GM18873 (cell line): ENCODE measurements around the gene KCNA5.

ENCODE experiments used
- ATAC-seq: cut with Tn5 transposase; IDR thresholded peaks from one replicate; pipeline ENCODE4 v1.9.1; 2021; ENCODE audit warnings: mild to moderate bottlenecking, moderate library complexity, moderate number of reproducible peaks; ENCODE audit not compliant: unreplicated experiment, low FRiP score

Gene KCNA5

DNA sequence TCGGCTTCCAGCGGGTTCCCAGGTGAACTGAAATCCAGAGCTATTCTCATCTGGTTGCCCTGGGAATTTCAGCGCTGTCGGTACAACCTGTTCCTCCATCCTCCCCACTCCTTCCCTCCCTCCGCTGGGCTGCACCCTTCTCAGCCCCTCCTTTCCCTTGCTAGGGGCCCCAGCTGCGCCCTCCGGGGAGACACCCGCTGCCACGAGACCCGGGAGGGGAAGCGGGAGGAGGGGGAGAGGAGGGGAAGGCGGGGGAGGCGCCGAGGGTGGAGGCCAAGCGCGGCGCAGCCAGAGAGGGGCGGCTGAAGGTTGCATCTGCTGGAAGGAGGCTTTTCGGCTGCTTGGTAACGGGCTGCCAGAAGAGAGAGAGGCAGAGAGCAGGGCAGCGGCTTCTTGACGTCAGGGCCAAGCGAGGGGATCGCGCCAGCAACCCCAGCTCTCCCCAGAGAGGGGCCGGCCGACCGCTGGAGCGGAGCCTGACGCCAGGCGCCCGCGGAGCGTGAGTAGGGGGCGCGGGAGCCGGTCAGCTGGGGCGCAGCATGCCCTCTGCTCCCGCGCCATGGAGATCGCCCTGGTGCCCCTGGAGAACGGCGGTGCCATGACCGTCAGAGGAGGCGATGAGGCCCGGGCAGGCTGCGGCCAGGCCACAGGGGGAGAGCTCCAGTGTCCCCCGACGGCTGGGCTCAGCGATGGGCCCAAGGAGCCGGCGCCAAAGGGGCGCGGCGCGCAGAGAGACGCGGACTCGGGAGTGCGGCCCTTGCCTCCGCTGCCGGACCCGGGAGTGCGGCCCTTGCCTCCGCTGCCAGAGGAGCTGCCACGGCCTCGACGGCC is at the start of gene KCNA5:
KCNA5 (plus strand) TSS at position 291 of the 831 bp plus-strand sequence; CDS start at position 560, 269 bp downstream.
- ATAC-seq = no peak

DNA sequence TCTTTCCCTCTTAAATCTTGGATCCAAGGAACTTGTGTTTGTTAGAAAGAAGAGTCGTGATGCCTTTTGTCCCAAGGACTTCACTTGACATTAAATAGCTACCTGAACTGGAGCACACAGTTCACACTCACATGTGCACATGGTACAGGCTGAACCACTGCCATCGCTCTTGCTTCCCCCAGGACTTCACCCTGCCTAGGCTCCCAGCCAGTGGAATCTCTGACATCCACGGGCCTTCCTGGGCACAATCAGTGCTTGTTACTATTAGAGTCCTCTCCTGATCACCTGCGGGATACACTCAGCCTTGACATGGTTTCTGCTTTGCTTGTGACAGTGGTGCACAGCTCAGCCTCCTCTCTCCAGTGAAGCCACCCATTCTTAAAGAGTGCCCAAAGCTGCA is 49.1 kb upstream of the KCNA5 start:
- no peak for ATAC-seq

DNA sequence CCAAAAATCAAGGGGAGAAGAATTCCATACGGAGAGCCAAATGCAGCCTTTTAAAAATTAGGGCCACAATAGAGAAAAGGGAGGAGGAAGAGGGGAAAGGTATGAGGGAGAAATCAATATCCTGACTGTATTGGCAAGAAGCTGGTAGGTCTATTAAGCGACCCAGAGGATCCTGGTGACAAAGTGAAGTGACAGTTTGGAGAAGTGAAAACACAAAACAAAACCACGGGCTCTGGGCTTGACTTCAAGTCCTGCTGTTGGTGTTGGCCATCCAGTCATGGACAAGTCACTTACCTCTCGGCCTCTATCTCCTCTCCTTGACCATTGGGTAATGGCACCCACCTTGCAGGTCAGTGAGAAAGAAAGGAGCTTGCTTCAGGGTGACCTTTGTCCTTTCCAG is 47.0 kb upstream of the KCNA5 start:
- no peak for ATAC-seq

DNA sequence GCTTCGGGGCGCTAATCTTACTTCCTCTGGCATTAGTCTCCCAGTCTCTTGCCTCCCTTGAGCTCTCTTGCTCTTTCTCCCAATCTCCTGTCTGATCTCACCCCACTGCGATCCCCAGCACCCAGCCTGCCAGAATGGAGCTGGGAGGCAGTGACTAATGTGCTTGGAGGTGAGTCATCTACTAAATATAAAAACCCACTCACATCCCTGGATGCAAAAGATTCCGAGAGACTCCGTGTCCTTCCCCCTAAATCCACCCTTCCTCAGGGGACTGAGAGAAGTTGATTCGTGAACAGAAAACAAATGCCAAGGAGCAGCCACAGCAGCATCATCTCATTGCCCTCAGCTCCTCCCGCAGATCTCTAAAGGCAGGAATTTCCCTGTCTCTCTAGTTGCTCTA is 45.7 kb upstream of the KCNA5 start:
- no peak for ATAC-seq

DNA sequence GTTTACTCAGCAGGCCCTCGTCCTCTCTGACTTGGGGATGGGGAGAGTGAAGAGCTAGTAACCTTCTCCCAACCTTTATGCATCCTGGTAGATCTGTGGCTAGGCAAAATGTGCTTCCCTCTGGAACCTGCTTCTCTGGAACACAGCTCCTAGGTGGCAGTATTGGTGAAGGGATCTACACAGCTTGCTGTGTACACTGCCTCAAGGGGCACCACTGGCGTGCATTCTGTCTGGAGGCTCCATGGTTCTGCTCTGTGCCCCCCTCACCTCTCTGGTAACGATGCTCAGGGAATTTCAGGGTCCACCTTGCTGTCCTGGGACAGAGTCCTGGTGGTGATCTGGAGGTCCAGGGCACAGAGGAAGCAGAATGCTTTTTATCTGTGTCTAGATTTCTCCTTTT is 43.5 kb upstream of the KCNA5 start:
- no peak for ATAC-seq

DNA sequence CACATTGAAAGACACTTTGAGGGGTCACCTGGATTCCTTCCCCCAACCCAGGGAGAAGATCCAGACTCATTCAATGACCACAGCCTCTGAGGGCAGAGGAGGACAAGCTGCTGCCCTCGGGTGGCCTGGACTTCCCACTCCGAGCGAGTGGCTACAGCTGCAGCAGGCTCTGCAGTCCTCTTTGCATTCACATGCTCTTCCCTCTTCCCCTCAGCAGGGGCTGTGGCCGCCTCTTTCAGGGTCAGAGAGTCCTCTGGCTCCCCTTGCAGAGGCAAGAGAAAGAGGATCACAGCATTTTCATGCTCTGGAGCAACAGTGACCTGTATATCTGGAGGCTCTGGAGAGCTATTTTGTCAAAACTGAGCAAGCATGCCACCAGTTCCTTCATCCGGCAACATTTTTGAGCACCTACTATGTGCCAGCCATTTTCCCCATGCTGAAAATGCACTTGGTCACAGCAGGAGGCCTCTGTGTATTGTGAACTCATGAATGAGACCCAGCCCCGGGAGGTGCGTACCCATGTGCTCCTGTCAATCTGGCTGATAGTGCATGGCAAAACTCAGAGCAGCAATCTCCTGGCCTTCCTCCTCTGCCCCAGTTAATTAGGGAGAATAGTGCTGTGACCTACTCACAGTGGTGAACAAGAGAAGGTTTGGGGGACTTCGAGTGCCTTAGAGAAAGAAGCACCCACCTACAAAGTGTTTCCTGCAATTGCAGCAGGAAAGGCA is 42.9 kb upstream of the KCNA5 start:
- no peak for ATAC-seq

DNA sequence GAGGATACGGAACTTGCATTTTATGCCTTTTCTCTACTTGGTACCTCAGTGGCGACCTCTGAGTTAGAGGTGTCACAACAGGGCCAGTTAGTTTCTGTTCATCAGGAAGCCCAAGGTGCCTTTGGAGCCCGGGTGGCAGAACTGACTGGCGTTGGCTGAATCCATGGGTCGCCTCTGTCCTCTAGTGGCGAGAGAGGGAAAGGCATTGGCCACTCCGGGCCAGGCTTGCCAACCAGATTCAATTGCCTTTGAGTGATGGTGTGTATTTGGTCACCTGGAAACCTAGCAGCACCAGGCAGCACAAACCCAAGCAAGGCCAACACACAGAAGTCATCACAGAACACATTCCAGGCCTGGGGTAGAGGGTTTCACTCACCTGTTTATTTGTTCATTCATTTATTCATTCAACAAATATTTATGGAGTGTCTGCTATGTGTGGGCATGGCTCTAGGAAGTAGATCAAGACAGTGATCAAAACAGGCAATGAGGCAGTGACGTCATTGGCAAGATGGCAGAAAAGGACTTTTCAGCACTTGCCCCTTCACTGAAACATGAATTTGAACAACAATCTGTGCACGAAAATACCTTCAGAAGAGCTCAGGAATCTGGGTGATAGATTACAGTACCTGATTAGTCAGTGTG is 40.5 kb upstream of the KCNA5 start:
- ATAC-seq = no peak

DNA sequence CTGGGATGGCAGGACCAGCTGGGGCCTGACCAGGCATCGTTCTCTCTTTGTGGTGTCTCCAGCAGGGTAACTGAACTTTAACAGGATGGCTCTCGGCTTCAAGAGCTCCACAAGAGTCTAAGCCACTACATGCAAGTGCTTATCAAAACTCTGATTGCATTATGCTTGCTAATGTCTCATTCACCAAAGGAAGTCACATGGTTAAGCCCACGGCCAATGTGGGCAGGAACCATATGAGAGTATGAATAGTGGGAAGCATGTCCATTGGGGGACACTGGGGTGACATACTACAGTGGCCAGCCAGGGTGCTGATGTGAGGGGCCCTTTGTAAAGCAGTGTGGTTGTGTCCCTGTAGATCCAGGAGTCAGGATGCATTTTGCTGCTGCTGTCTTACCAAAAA is 35.0 kb upstream of the KCNA5 start:
- ATAC-seq = no peak

DNA sequence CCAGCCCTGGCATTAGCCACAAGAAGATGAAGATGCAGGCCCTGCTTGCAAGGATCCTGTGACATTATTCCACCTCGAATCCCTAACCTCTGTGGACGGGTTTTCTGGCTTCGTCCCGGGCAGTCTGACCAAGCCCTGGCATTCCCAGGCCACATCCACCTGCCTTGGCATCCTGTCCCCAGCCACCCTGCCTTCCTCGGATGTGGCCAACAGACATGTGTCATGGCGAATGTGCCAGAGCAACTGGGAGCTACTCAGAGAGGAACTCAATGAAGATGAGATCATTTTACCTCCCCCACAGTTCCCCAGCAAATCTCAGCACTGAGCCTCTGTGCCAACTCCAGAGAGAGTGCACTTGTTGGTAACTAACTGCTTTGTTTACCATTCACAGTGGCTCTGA is 33.5 kb upstream of the KCNA5 start:
- no peak for ATAC-seq

DNA sequence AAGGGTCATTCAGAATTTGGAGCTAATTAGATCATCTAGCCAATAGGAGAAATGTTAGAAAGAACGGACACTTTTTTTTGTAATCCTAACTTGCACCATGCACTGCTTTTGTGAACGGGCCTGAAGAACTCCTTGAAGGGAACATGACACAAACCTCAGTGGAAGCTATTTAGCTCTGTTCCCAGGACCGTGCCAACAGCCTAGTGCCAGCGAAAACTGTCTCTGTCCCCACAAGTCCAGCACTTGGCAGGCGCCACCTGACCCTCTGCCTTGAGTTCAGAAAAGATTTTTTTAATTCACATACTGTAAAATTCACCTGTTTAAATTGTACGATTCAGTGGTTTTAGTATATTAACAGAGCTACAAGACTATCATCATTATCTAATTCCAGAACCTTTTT is 31.3 kb upstream of the KCNA5 start:
- ATAC-seq = no peak

DNA sequence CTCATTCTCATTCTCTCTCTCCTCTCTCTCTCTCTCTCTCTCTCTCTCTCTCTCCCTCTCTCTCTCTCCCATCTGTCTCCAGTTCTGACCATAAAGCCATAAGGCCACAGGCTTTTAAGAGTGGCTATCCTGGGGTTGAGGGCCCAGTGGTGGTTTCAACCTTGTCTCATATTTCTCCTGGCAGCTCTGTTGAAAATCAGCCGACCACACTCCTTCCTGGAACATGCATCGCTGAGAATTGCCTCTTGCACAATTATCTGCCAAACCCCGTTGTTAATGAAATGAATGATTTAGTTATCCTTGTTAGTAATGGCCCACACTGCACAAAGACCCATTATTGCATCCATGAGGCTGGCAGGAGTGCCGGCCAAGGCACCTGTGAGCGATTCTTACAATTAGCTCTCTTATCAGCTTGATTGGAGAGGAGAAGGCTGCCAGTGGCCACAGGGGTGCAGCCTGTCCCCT is 30.4 kb upstream of the KCNA5 start:
- ATAC-seq = no peak

DNA sequence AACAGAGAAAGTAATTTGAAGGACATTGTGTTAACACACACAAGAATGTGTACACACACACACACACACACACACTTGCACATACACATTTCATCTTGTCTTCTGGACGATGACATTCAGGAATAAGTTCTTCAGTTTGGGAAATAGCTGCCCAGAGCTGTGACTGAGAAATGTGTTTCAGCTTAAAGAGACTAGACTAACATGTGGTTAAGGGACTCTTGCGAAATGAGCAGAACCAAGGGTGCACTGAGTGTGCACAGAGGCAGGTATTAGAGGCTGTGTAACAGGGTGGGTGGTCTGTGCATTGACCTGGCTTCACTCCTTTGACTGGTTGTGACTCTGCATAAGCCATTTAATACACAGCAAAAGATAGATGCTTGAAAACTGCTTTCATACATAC is 29.4 kb upstream of the KCNA5 start:
- no peak for ATAC-seq

DNA sequence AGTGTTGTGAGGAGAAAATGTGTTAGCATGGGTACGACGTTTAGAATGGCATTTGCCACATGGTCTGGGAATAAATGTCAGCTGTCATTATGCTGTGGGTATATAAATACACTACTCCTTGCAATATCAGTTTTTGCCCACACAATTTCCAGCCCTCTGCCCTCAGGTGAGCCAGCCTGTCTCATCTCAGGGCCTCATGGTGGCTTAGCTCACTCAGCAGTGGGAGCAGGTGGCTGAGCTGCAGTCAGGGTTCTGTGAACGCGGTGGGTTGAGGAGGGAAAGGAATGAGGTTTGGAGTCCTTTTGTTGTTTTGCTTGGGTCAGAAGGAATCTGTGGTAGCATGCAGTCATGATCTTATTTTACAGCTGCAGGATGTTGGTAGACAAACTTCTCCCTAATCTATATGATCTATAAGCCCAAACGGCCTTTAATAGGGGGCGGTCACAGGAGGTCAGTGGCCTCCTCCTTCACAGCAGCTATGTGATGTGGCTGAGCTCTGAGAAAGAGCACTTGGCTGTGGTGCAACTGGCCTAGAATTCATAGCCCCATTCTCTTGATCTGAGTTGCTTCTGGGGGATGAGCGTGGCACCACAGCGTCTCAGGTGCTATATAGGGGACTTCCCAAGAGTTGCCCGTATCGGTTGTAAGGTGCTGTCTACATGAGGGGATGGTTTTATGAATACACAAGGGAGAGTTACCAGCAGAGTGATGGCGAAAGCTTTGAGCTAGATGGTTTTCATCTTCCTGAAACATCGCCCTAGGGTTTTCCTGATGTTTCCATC is 27.8 kb upstream of the KCNA5 start:
- ATAC-seq = no peak

DNA sequence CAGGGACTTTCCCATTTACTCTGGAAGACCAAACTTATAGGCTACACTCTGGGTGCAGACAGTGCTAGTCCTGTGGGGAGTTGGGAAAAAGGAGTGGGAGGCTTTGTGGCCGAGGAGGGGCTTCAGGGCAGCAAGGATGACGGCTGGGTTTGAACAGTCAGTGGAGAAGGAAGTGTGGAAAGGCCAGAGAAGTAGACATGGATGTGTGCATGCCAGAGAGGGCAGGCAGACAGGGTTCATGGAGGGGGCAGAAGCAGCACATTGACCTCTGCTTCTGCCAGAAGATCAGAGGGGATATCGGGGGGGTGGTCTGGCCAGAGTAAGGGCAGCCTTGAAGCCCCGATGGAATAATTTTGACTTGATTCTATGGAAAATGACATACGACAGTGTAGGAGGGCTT is 27.2 kb upstream of the KCNA5 start:
- no peak for ATAC-seq

DNA sequence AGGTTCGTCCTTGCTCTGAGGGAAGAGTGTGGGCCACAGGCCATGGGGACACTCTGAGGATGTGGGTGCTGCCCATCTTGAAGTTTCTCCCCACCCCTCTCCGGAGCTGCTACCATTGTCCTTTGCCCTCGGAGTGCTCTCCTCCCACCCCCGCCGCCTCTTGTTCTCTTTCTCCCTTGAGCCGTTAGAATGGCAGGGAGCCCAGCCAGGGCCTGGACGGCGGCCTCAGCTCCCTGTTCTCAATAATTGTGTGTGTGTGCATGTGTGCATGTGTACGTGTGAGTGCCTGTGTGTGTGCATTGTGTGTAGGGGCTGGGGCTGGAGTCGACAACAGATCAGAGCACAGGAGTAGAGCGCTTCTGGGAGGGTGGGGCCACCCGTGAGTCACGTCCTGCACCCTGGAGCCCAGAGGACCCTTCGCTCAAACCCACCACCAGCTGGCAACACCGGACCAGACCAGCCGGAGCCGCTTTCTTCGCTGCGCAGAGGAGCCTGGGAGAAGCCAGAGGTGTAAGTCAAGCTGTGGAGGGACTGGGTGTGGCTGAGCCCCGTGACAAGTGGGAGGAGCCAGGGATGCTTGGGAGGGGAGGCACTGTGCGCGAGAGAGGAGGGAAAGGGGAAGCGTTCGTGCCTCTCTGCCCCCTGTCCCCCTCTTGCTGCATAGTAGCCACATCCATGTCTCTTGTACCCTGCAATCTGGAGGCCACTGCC is 25.9 kb upstream of the KCNA5 start:
- no peak for ATAC-seq

DNA sequence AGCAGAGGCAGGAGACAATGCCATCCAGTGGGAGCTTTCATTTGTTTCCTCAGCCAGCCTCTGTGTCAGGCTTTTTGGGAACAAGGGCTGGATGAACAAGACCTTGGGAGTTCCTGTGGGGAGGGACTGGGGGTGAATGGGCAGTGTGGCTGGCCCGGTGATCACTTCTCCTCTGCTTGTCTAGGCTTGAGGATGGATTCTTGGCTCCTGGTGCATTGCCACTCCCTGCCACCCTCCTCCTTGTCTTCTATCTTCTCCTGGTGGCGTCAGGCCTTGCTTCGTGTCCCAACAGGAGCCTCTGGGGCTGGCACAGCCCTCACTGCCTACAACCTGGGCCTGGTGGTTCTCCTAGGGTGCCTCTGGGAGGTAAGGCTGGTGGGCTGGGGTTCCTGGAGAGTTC is 25.0 kb upstream of the KCNA5 start:
- no peak for ATAC-seq

DNA sequence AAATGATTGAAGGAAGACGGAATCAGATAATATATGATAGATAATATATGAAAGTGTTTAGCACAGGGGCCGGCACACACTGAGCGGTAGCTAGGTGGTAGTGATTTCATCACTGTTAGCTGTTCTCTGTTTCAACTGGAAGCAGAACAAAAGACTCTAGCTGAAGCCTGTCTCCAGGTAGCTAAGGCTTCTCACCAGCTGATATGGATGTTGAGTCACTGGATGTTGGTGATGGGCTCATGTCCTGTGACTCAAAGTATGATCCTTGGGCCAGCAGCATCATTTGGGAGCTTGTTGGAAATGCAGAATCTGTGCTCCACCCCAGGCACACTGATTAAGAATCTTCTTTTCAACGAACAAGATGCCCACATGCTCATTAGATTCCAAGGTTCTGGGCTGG is 21.7 kb upstream of the KCNA5 start:
- ATAC-seq = no peak

DNA sequence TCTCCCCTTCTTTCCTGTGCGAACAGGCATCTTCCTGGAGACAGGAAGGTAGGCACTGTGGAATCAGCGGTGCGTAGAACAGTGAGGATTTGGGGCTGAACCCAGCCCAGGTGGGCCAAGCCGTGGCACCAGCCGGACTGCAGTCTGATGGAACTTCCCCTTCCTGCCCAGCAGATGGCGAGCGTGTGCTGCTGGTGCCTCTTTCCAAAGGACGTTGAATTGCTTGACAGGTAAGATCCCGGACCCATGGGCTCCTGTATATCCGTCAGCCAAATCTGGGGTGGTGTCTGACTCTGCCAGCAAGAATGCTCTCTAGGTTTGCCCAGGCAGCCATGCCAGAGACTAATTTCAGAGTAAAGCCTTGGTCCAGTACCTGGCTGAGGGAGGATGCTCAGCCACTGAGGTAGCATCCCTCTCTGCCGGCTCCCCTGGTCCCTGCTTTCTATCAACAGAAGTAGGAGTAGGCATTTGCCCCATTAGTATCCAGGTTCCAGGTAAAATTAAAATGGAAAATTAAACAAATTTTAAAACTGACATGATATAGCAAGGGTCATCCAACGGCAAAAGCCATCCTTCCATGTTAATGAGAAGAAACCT is 21.1 kb upstream of the KCNA5 start:
- no peak for ATAC-seq

DNA sequence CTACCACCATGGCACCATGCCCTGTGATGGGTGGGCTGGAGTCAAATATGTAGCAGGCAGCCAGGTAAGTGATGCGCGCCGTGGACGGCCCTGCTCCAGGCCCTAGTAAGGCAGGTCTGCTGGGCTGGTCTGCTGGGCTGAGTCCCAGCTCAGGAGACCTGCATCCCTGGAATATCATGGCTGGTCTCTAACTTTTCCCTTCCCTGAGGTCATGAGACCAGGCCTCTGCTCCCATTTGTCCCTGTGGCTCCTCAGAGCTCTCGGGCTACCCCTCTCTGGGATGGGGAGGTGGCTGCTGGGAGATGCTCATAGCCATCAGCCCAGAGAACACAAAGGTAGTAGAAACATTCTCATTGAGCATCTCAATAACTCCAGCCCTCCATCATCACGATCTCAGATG is 19.8 kb upstream of the KCNA5 start:
- no peak for ATAC-seq
